Measurements from ENCODE around the gene MZB1. TPM values are rescaled to one million over a fixed set of nuclear protein-coding genes. Genes with fewer than 3 reads are reported as not detected.
A peak's percentile ranks its signal among the peaks of the same experiment; 100 is the strongest.

Gene MZB1
- total RNA-seq, 1 experiment from 2014 or later = 1.1 TPM

GRCh38 chr5:139392324-139392677, 2.6 kb upstream of the MZB1 start:
- ATAC-seq (peak; percentile 22), DNase-seq (ENCODE audit: low spot score) (no peak)
- CTCF ChIA-PET = interaction anchor here (1.0 to 5.6 kb wide), 9 partner anchors 10 to 122 kb away, joined by 3 to 31 read pairs (median 4); partner anchors contain the start of genes PAIP2 and SPATA24
- TF ChIP-seq RORB (CRISPR knock-in tag; IDR thresholded peaks at IDR 0.05) = no peak
- peak; percentile 61; the same call in 1 of the 2 replicates for TF ChIP-seq ZNF423 (CRISPR knock-in tag; IDR thresholded peaks at IDR 0.05)
- Mint-ChIP-seq H3K4me3 (peak overlapping the region; percentile 87; the same call in 1 of the 2 replicates), H3K36me3 (0 out of 2 replicates have a peak, but pooled peaks cover 3% of the 10 kb centered on the region), H3K9me3 (no peaks in the 10 kb centered on the region), H3K27ac (no peak overlapping the region), H3K4me1 (peaks cover 45% of the 10 kb centered on the region), H3K27me3 (ENCODE audit: low read depth) (peaks cover 39% of the 10 kb centered on the region)
- POLR2A ChIA-PET = interaction anchor here (1.0 kb wide), 1 partner anchor 50 kb away, joined by 3 read pairs; no protein-coding TSS in a partner anchor

GRCh38 chr5:139391570-139392323, 2.0 kb upstream of the MZB1 start:
- H3K27ac Mint-ChIP-seq = peak overlapping the region; percentile 74; the same call in 1 of the 2 replicates
- DNase-seq (ENCODE audit: low spot score) = no peak
- peaks cover 42% of the 10 kb centered on the region for H3K4me1 Mint-ChIP-seq
- peak overlapping the region; percentile 68 for H3K4me3 Mint-ChIP-seq
- peaks cover 39% of the 10 kb centered on the region for H3K27me3 Mint-ChIP-seq (ENCODE audit: low read depth)
- ChIA-PET CTCF (interaction anchor here (0.7 to 5.6 kb wide), 8 partner anchors 10 to 50 kb away, joined by 3 to 31 read pairs (median 5); partner anchors contain the start of genes PAIP2 and SPATA24), POLR2A (interaction anchor here (1.0 kb wide), 1 partner anchor 50 kb away, joined by 3 to 4 read pairs; no protein-coding TSS in a partner anchor)
- H3K9me3 Mint-ChIP-seq = no peaks in the 10 kb centered on the region
- TF ChIP-seq ZNF423 (CRISPR knock-in tag; IDR thresholded peaks at IDR 0.05) = 0 out of 2 replicates have a peak, but pooled peaks have one; percentile 1
- no peak for TF ChIP-seq ETV6 (CRISPR knock-in tag; IDR thresholded peaks at IDR 0.05)
- no peak for TF ChIP-seq KAT7 (CRISPR knock-in tag; IDR thresholded peaks at IDR 0.05; ENCODE audit: borderline replicate concordance)
- no peak for TF ChIP-seq FOXK1 (CRISPR knock-in tag; IDR thresholded peaks at IDR 0.05)
- TF ChIP-seq RORB (CRISPR knock-in tag; IDR thresholded peaks at IDR 0.05) = no peak
- TF ChIP-seq TEAD1 (CRISPR knock-in tag; IDR thresholded peaks at IDR 0.05) = 0 out of 2 replicates have a peak, but pooled peaks have one; percentile 21
- TF ChIP-seq TP53 (CRISPR knock-in tag; IDR thresholded peaks at IDR 0.05) = no peak
- TF ChIP-seq ZNF532 (CRISPR knock-in tag; IDR thresholded peaks at IDR 0.05; ENCODE audit: borderline replicate concordance) = no peak
- TF ChIP-seq ZNF512 (CRISPR knock-in tag; IDR thresholded peaks at IDR 0.05; ENCODE audit: borderline replicate concordance) = no peak
- TF ChIP-seq AFF4 (CRISPR knock-in tag; IDR thresholded peaks at IDR 0.05; ENCODE audit: borderline replicate concordance) = no peak
- no peak for TF ChIP-seq PREB (CRISPR knock-in tag; IDR thresholded peaks at IDR 0.05; ENCODE audit: borderline replicate concordance)
- no peak for TF ChIP-seq MAX (CRISPR knock-in tag; IDR thresholded peaks at IDR 0.05)
- no peak for TF ChIP-seq NFYB (CRISPR knock-in tag; conservative IDR thresholded peaks at IDR 0.05; ENCODE audit: low read depth)
- no peak for TF ChIP-seq CTCF (IDR thresholded peaks at IDR 0.05)
- TF ChIP-seq USF2 (CRISPR knock-in tag; IDR thresholded peaks at IDR 0.05) = no peak
- 0 out of 2 replicates have a peak, but pooled peaks have one; percentile 5 for TF ChIP-seq ESRRA (CRISPR knock-in tag; IDR thresholded peaks at IDR 0.05; ENCODE audit: borderline replicate concordance)
- no peak for TF ChIP-seq TEAD4 (CRISPR knock-in tag; IDR thresholded peaks at IDR 0.05)
- TF ChIP-seq NR1H2 (CRISPR knock-in tag; IDR thresholded peaks at IDR 0.05) = no peak
- H3K36me3 Mint-ChIP-seq = no peaks in the 10 kb centered on the region
- ATAC-seq = peak; percentile 6

All from WTC11 (cell line).